Measurements from ENCODE around the gene DLX1. TPM values are rescaled to one million over a fixed set of nuclear protein-coding genes. Genes with fewer than 3 reads are reported as not detected.
A peak's percentile ranks its signal among the peaks of the same experiment; 100 is the strongest.

DLX1 gene
- total RNA-seq, 1 donor from 2014 or later, result 29.7 TPM

GRCh38 chr2:172084645-172085459 is 455 bp upstream of the DLX1 start:
- no peaks in the 10 kb centered on the region for H3K9me3 Mint-ChIP-seq (ENCODE audit: unreplicated experiment)
- peaks cover 43% of the 10 kb centered on the region for H3K4me1 Mint-ChIP-seq (ENCODE audit: unreplicated experiment)
- peak overlapping the region; percentile 99 for H3K4me3 Mint-ChIP-seq (ENCODE audit: unreplicated experiment)
- peaks cover 23% of the 10 kb centered on the region for H3K36me3 Mint-ChIP-seq (ENCODE audit: unreplicated experiment)
- TF ChIP-seq CTCF (IDR thresholded peaks at IDR 0.05), result no peak
- peak overlapping the region; percentile 100 for H3K27ac Mint-ChIP-seq (ENCODE audit: unreplicated experiment)
- H3K27me3 Mint-ChIP-seq (ENCODE audit: unreplicated experiment), result no peaks in the 10 kb centered on the region
- peak; percentile 98 for DNase-seq (ENCODE audit: extremely low spot score, unreplicated experiment)

GRCh38 chr2:172086241-172087206 is 1.2 kb downstream of the DLX1 start:
- Mint-ChIP-seq H3K4me1 (ENCODE audit: unreplicated experiment) (peaks cover 58% of the 10 kb centered on the region), H3K27ac (ENCODE audit: unreplicated experiment) (peak overlapping the region; percentile 100), H3K4me3 (ENCODE audit: unreplicated experiment) (peak overlapping the region; percentile 99), H3K9me3 (ENCODE audit: unreplicated experiment) (no peaks in the 10 kb centered on the region), H3K27me3 (ENCODE audit: unreplicated experiment) (no peaks in the 10 kb centered on the region), H3K36me3 (ENCODE audit: unreplicated experiment) (peaks cover 19% of the 10 kb centered on the region)
- DNase-seq (ENCODE audit: extremely low spot score, unreplicated experiment), result peak; percentile 78
- peak; percentile 40 for TF ChIP-seq CTCF (IDR thresholded peaks at IDR 0.05)

- H3K9me3 Mint-ChIP-seq (ENCODE audit: unreplicated experiment), result no peaks in the 10 kb centered on the region
- H3K4me1 Mint-ChIP-seq (ENCODE audit: unreplicated experiment), result peaks cover 61% of the 10 kb centered on the region
- no peaks in the 10 kb centered on the region for H3K27me3 Mint-ChIP-seq (ENCODE audit: unreplicated experiment)
- no peak for TF ChIP-seq CTCF (IDR thresholded peaks at IDR 0.05)
- DNase-seq (ENCODE audit: extremely low spot score, unreplicated experiment), result no peak
- peak overlapping the region; percentile 100 for H3K27ac Mint-ChIP-seq (ENCODE audit: unreplicated experiment)
- H3K36me3 Mint-ChIP-seq (ENCODE audit: unreplicated experiment), result peaks cover 19% of the 10 kb centered on the region
- peak overlapping the region; percentile 99 for H3K4me3 Mint-ChIP-seq (ENCODE audit: unreplicated experiment)
Measured at GRCh38 chr2:172087207-172087779, 2.0 kb downstream of the DLX1 start.

GRCh38 chr2:172087780-172088244 is 2.5 kb downstream of the DLX1 start:
- Mint-ChIP-seq H3K36me3 (ENCODE audit: unreplicated experiment) (peaks cover 19% of the 10 kb centered on the region), H3K27ac (ENCODE audit: unreplicated experiment) (peak overlapping the region; percentile 100), H3K9me3 (ENCODE audit: unreplicated experiment) (no peaks in the 10 kb centered on the region), H3K4me3 (ENCODE audit: unreplicated experiment) (peak overlapping the region; percentile 99), H3K4me1 (ENCODE audit: unreplicated experiment) (peaks cover 61% of the 10 kb centered on the region), H3K27me3 (ENCODE audit: unreplicated experiment) (no peaks in the 10 kb centered on the region)
- no peak for DNase-seq (ENCODE audit: extremely low spot score, unreplicated experiment)
- TF ChIP-seq CTCF (IDR thresholded peaks at IDR 0.05), result no peak
